Testis (tissue), 2 donors: ENCODE measurements around the gene TRIM27.

Source experiments
- CTCF ChIP-seq, 3 experiments: fragments of 450-650 bp in 2 of 3; fragments of 200-600 bp in 1 of 3; sonication (generic) in 1 of 3; IDR thresholded peaks; one replicate each; pipeline ENCODE4 v1.5.1; 2016 to 2019; ENCODE audit warnings: antibody characterized with exemption in 3 of 3, mild to moderate bottlenecking in 2 of 3, moderate library complexity in 1 of 3
- POLR2A ChIP-seq: fragments of 450-650 bp; IDR thresholded peaks from one replicate; pipeline ENCODE4 v1.6.1; 2017; ENCODE audit warnings: antibody characterized with exemption, mild to moderate bottlenecking, moderate library complexity

- TF ChIP-seq CTCF (IDR thresholded peaks at IDR 0.05) (no peak), POLR2A (no peak)
Observed at GRCh38 chr6:28914941-28915340, 8.8 kb downstream of the TRIM27 start.
